NCI-H82 treated with DMSO at 0.1 percent for 48 hours (cell line): ENCODE data around the gene TGOLN2.

Source experiments
- DNase-seq: peaks from one replicate; lab custom pipeline; 2025; ENCODE audit not compliant: unreplicated experiment; lab: John Stamatoyannopoulos, UW

Gene TGOLN2

GRCh38 chr2:85269959-85270358 lies 57.8 kb downstream of the TGOLN2 start:
- no peak for DNase-seq
